GM12874 (cell line): ENCODE results near the gene DCBLD2.

Experiments
- CTCF ChIP-seq: IDR thresholded peaks from 2 replicates; pipeline ENCODE4 v1.5.1; 2011; ENCODE audit warnings: low read depth, mild to moderate bottlenecking, control low read depth, low read length, moderate library complexity; ENCODE audit not compliant: insufficient read depth

DCBLD2 gene

GRCh38 chr3:98768961-98769360 lies 132.5 kb downstream of the DCBLD2 start:
- no peak for TF ChIP-seq CTCF

- no peak for TF ChIP-seq CTCF
These were observed 134.6 kb downstream of the DCBLD2 start for GRCh38 chr3:98766924-98767323.

GRCh38 chr3:98765721-98766120 lies 135.8 kb downstream of the DCBLD2 start:
- TF ChIP-seq CTCF: no peak

GRCh38 chr3:98764472-98764884 lies 137.0 kb downstream of the DCBLD2 start:
- no peak for TF ChIP-seq CTCF

- TF ChIP-seq CTCF: no peak
These were observed 137.6 kb downstream of the DCBLD2 start for GRCh38 chr3:98763819-98764418.

- TF ChIP-seq CTCF: no peak
These were observed 138.4 kb downstream of the DCBLD2 start, which contains the start of gene ST3GAL6 for GRCh38 chr3:98763076-98763475. Gene ST3GAL6, plus strand, starts transcription at chr3:98763340. Its CDS starts 5,101 bp downstream, at chr3:98768441.

- no peak for TF ChIP-seq CTCF
These were observed 139.8 kb downstream of the DCBLD2 start for GRCh38 chr3:98761643-98762229.
